ENCODE measurements around the gene RABL3. TPM values are rescaled to one million over a fixed set of nuclear protein-coding genes. Genes with fewer than 3 reads are reported as not detected.

RABL3 gene
- total RNA-seq, 3 donors from 2014 or later: 20.6 to 35.4 (median 22.3) TPM

DNA sequence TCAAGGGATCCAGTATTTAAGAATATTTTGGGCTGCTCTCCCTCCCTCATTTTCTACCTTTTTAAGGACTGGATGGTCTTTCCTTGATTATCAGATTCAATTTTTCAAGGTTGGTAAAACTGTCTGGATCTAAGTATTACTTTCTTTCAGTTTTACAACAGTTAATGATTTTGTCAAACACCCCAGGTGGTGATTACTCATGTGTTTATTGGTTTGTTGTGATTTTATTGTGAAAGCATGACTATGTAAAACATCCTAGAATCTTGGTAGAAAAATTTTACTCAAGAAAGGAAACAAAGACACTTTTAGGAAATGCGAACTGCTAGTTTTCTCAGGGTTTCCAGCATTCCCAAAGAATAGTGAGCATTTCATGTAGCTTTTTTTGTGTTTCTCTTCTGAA, 7.5 kb upstream of the RABL3 start:
- H3K9me3 ChIP-seq: no peaks in the 10 kb centered on the region
- no peak for DNase-seq (ENCODE audit: low spot score in 2 of 2)
- intact Hi-C loops (cut with DNase I; ENCODE audit: low total_unique reads): no loop called here
- H3K4me3 ChIP-seq: no peak overlapping the region
- no peaks in the 10 kb centered on the region for H3K27me3 ChIP-seq
- TF ChIP-seq, protein P1, sequence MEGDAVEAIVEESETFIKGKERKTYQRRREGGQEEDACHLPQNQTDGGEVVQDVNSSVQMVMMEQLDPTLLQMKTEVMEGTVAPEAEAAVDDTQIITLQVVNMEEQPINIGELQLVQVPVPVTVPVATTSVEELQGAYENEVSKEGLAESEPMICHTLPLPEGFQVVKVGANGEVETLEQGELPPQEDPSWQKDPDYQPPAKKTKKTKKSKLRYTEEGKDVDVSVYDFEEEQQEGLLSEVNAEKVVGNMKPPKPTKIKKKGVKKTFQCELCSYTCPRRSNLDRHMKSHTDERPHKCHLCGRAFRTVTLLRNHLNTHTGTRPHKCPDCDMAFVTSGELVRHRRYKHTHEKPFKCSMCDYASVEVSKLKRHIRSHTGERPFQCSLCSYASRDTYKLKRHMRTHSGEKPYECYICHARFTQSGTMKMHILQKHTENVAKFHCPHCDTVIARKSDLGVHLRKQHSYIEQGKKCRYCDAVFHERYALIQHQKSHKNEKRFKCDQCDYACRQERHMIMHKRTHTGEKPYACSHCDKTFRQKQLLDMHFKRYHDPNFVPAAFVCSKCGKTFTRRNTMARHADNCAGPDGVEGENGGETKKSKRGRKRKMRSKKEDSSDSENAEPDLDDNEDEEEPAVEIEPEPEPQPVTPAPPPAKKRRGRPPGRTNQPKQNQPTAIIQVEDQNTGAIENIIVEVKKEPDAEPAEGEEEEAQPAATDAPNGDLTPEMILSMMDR (IDR thresholded peaks at IDR 0.05): no peak
- TF ChIP-seq POLR2AphosphoS5 (IDR thresholded peaks at IDR 0.05) (no peak), POLR2A (IDR thresholded peaks at IDR 0.05) (no peak)
- H3K4me1 ChIP-seq: no peaks in the 10 kb centered on the region
- no peaks in the 10 kb centered on the region for H3K36me3 ChIP-seq
- H3K27ac ChIP-seq: no peak overlapping the region

DNA sequence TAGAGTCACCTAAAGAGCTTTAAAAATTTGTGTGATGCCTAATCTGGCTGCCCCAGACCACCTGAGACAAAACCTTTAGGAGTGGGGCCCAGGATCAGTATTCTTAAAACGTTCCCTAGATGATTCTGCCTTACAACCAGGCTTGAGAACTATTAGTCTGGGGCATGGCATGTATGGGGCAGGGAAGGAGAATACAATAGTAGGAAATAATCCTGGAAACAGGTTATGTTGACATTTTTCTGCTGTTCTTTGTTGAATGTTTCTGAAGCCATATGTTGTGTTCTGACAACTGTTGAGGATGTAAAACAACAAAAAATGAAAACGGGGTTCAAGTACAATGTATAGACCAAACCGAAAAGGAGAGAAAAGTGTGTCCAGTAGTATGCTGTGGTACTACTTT, 3.1 kb upstream of the RABL3 start:
- no peak overlapping the region for H3K4me3 ChIP-seq
- no peak overlapping the region for H3K27ac ChIP-seq
- DNase-seq (ENCODE audit: low spot score in 2 of 2): no peak
- H3K9me3 ChIP-seq: no peaks in the 10 kb centered on the region
- peaks cover 0 to 12% of the 10 kb centered on the region in 2 donors for H3K4me1 ChIP-seq
- H3K36me3 ChIP-seq: no peaks in the 10 kb centered on the region
- intact Hi-C loops (cut with DNase I; ENCODE audit: low total_unique reads): no loop called here
- no peaks in the 10 kb centered on the region for H3K27me3 ChIP-seq
- TF ChIP-seq, protein P1 (IDR thresholded peaks at IDR 0.05): no peak
- no peak for TF ChIP-seq POLR2A (IDR thresholded peaks at IDR 0.05)
- no peak for TF ChIP-seq POLR2AphosphoS5 (IDR thresholded peaks at IDR 0.05)

DNA sequence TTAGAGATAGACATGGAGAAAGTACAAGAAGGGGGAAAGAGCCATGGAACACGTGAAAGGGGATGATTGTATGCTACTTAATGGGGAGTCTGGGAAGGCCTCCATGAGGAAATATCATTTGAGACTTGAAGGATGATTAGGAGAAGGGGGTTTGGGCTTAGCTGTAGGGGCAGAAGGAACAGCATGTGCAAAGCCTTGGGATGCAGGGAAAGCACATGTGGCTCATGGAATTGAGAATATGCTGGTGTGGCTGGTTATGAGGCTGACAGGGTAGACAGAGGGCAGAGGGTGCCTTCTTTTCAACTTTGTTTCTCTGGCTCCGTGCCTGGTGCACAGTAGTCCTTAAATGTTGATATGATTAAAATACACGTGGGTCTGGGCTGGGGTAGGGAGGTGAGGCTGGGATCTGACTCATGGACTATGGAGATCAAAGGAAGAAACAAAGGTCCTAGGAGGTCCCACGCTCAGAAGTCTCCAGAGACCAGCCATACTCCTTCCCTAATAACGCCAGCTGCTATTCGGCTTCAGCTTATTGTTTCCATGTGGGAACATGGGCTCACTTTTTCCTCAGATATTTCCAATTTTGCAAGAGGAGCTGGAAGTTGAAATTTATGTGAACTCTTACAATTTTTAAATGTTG, 1.4 kb upstream of the RABL3 start:
- Histone ChIP-seq H3K4me3 (peak overlapping the region; percentile 69 to 97 (median 91)), H3K9me3 (no peaks in the 10 kb centered on the region), H3K36me3 (no peaks in the 10 kb centered on the region), H3K27me3 (no peaks in the 10 kb centered on the region), H3K27ac (peak overlapping the region; percentile 98 to 99), H3K4me1 (peaks cover 0 to 12% of the 10 kb centered on the region in 2 donors)
- TF ChIP-seq POLR2AphosphoS5 (IDR thresholded peaks at IDR 0.05): no peak
- TF ChIP-seq, protein P1 (IDR thresholded peaks at IDR 0.05): no peak
- TF ChIP-seq POLR2A (IDR thresholded peaks at IDR 0.05): no peak
- DNase-seq (ENCODE audit: low spot score in 2 of 2): no peak
- intact Hi-C loops (cut with DNase I; ENCODE audit: low total_unique reads): no loop called here

DNA sequence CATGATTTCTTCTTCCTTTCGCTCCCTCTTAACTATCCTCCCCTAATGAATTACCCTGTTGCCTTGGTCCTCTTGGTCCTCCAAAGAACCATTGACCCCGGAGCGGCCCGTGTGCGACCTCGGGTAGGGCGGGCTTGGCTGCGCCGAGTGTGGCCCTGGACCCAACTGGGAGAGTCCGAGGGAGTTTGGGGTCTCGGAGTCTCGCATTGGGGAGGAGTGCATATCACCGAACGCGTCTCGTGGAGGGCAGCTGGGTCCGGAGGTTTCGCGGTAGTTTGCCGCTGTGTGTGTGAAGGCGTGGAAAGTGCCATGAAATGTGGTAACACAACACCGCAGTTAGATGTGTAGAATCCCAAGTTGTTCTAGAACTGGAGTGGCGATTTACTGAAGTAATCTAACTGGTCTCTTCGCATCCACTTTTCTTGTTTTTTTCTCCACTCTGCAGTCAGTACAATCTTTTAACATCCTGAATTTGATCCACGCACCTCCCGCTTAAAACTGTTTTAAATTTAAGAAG, 591 bp upstream of the RABL3 start:
- no peak for DNase-seq (ENCODE audit: low spot score in 2 of 2)
- no peaks in the 10 kb centered on the region for H3K36me3 ChIP-seq
- peak overlapping the region; percentile 98 to 99 for H3K27ac ChIP-seq
- intact Hi-C loops (cut with DNase I; ENCODE audit: low total_unique reads): no loop called here
- H3K4me1 ChIP-seq: peaks cover 0 to 12% of the 10 kb centered on the region in 2 donors
- peaks cover 0 to 4% of the 10 kb centered on the region in 2 donors for H3K9me3 ChIP-seq
- TF ChIP-seq POLR2AphosphoS5 (IDR thresholded peaks at IDR 0.05) (no peak), POLR2A (IDR thresholded peaks at IDR 0.05) (no peak)
- TF ChIP-seq, protein P1 (IDR thresholded peaks at IDR 0.05): peak in 1 of 3 donors; percentile 9
- peak overlapping the region; percentile 69 to 97 (median 91) for H3K4me3 ChIP-seq
- H3K27me3 ChIP-seq: no peaks in the 10 kb centered on the region

DNA sequence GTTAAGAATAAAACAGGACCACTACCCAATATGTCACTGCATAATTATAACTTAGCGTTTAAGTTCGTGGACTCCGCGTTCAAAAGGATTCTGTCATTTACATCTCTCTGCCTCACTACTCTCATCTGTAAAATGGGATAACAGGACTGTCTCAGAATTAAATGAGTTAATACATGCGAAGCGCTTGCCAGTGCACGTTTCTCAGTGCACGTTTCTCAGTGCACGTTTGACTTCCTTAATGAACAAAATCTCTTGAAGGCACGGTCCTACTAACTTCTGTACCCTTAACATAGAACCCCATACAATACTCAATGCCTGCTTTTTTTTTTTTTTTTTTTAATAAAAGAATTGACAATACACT, 499 bp downstream of the RABL3 start:
- peak overlapping the region; percentile 69 to 97 (median 91) for H3K4me3 ChIP-seq
- no peaks in the 10 kb centered on the region for H3K36me3 ChIP-seq
- DNase-seq (ENCODE audit: low spot score in 2 of 2): no peak
- intact Hi-C loops (cut with DNase I; ENCODE audit: low total_unique reads): no loop called here
- no peaks in the 10 kb centered on the region for H3K27me3 ChIP-seq
- peaks cover 0 to 4% of the 10 kb centered on the region in 2 donors for H3K9me3 ChIP-seq
- H3K27ac ChIP-seq: peak overlapping the region; percentile 98 to 99
- TF ChIP-seq POLR2AphosphoS5 (IDR thresholded peaks at IDR 0.05) (no peak), POLR2A (IDR thresholded peaks at IDR 0.05) (no peak)
- TF ChIP-seq, protein P1 (IDR thresholded peaks at IDR 0.05): no peak
- peaks cover 0 to 12% of the 10 kb centered on the region in 2 donors for H3K4me1 ChIP-seq

Data from breast epithelium (tissue), 4 donors.